ENCODE measurements around the gene ARL13B.

ARL13B gene

GRCh38 chr3:94019659-94020058, 39.7 kb downstream of the ARL13B start:
- TF ChIP-seq TAF1 (IDR thresholded peaks at IDR 0.05; ENCODE audit: low read depth) (no peak), MAX (IDR thresholded peaks at IDR 0.05) (no peak), EP300 (IDR thresholded peaks at IDR 0.05; ENCODE audit: borderline replicate concordance) (no peak), RAD21 (IDR thresholded peaks at IDR 0.05; ENCODE audit: low read depth) (no peak), REST (IDR thresholded peaks at IDR 0.05; ENCODE audit: low read depth) (no peak), TCF12 (IDR thresholded peaks at IDR 0.05; ENCODE audit: low read depth) (no peak), CREB1 (IDR thresholded peaks at IDR 0.05; ENCODE audit: low read depth) (no peak), TEAD4 (IDR thresholded peaks at IDR 0.05) (no peak), EGR1 (IDR thresholded peaks at IDR 0.05) (no peak), USF1 (IDR thresholded peaks at IDR 0.05) (no peak), NFIC (IDR thresholded peaks at IDR 0.05) (no peak), YY1 (IDR thresholded peaks at IDR 0.05; ENCODE audit: low read depth) (no peak), ZBTB7A (IDR thresholded peaks at IDR 0.05; ENCODE audit: low read depth) (no peak)

GRCh38 chr3:94020293-94020692, 40.3 kb downstream of the ARL13B start:
- TF ChIP-seq MAX (IDR thresholded peaks at IDR 0.05) (no peak), NFIC (IDR thresholded peaks at IDR 0.05) (no peak), CREB1 (IDR thresholded peaks at IDR 0.05; ENCODE audit: low read depth) (no peak), FOXM1 (IDR thresholded peaks at IDR 0.05; ENCODE audit: borderline replicate concordance, low read depth) (no peak), TAF1 (IDR thresholded peaks at IDR 0.05; ENCODE audit: low read depth) (no peak), TEAD4 (IDR thresholded peaks at IDR 0.05) (no peak), TCF12 (IDR thresholded peaks at IDR 0.05; ENCODE audit: low read depth) (no peak), USF1 (IDR thresholded peaks at IDR 0.05) (no peak), REST (IDR thresholded peaks at IDR 0.05; ENCODE audit: low read depth) (no peak), CEBPB (IDR thresholded peaks at IDR 0.05) (no peak), YY1 (IDR thresholded peaks at IDR 0.05; ENCODE audit: low read depth) (no peak), EGR1 (IDR thresholded peaks at IDR 0.05) (no peak), RAD21 (IDR thresholded peaks at IDR 0.05; ENCODE audit: low read depth) (no peak), EP300 (IDR thresholded peaks at IDR 0.05; ENCODE audit: borderline replicate concordance) (no peak), ZBTB7A (IDR thresholded peaks at IDR 0.05; ENCODE audit: low read depth) (no peak)

GRCh38 chr3:94024385-94024784, 44.4 kb downstream of the ARL13B start:
- no peak for TF ChIP-seq CREB1 (IDR thresholded peaks at IDR 0.05; ENCODE audit: low read depth)
- no peak for TF ChIP-seq TAF1 (IDR thresholded peaks at IDR 0.05; ENCODE audit: low read depth)
- no peak for TF ChIP-seq NFIC (IDR thresholded peaks at IDR 0.05)
- no peak for TF ChIP-seq TCF12 (IDR thresholded peaks at IDR 0.05; ENCODE audit: low read depth)
- no peak for TF ChIP-seq REST (IDR thresholded peaks at IDR 0.05; ENCODE audit: low read depth)
- no peak for TF ChIP-seq FOXM1 (IDR thresholded peaks at IDR 0.05; ENCODE audit: borderline replicate concordance, low read depth)
- no peak for TF ChIP-seq EGR1 (IDR thresholded peaks at IDR 0.05)

GRCh38 chr3:94026623-94027022, 46.7 kb downstream of the ARL13B start:
- TF ChIP-seq MAX (IDR thresholded peaks at IDR 0.05) (no peak), TAF1 (IDR thresholded peaks at IDR 0.05; ENCODE audit: low read depth) (no peak), CEBPB (IDR thresholded peaks at IDR 0.05) (no peak), REST (IDR thresholded peaks at IDR 0.05; ENCODE audit: low read depth) (no peak)

All from Ishikawa (cell line).